Mucosa of descending colon (tissue), 3 donors: ENCODE data around the gene COP1. TPM values are rescaled to one million over a fixed set of nuclear protein-coding genes. Genes with fewer than 3 reads are reported as not detected.

Experiments
- ATAC-seq: fragments of 200-7000 bp; cut with Tn5 transposase; one replicate; pipeline ENCODE4 v1.9.1; 2020; ENCODE audit warnings: mild to moderate bottlenecking, moderate library complexity
- DNase-seq, 3 donors: peaks; one replicate each; pipeline ENCODE4 v3.0.0-alpha.2; 2020
- H3K36me3 ChIP-seq: fragments of 200-600 bp; one replicate; pipeline ENCODE4 v1.8.0; 2021; ENCODE audit warnings: low read depth, mild to moderate bottlenecking
- H3K4me1 ChIP-seq: fragments of 200-600 bp; one replicate; pipeline ENCODE4 v1.8.0; 2021; ENCODE audit warnings: low read depth, mild to moderate bottlenecking
- H3K4me3 ChIP-seq: fragments of 200-600 bp; one replicate; pipeline ENCODE4 v1.8.0; 2021; ENCODE audit warnings: mild to moderate bottlenecking
- H3K9me3 ChIP-seq: fragments of 200-600 bp; one replicate; pipeline ENCODE4 v1.8.0; 2021; ENCODE audit warnings: mild to moderate bottlenecking
- CTCF ChIP-seq: fragments of 200-600 bp; IDR thresholded peaks from one replicate; pipeline ENCODE4 v1.8.0; 2022; ENCODE audit warnings: antibody characterized with exemption, mild to moderate bottlenecking
- intact Hi-C, 2 donors: fragments of 100-400 bp; cut with DNase I in 1 of 2; cut with micrococcal nuclease in 1 of 2; formaldehyde crosslinking; loops; one replicate each; pipeline versions ENCODE4 v1.11.0 to v1.11.1; 2022; cut with DNase I, micrococcal nuclease
- total RNA-seq, 3 donors: library from RNA; stranded (reverse); fragmentation: NEBNext Ultra II Directional in 2 of 3; extraction: Animal tissue kit (Norgen Biotek cat#: 25700) in 2 of 3; gene quantifications; one replicate each; pipeline versions ENCODE4 v1.2.1 to v1.2.4, GENCODE V29; 2021 to 2023
- donor health status: DM: no; HTN: no; CAD: no; lungs with moderate emphysema.
- donor health status: DM: no; HTN: no; CAD: no.
- donor health status: DM: no; HTN: yes; CAD: no.

Gene COP1
- total RNA-seq, 3 donors from 2014 or later, result 51.5 to 51.9 (median 51.9) TPM

GRCh38 chr1:176165573-176165972, 41.5 kb downstream of the COP1 start:
- ATAC-seq (no peak), DNase-seq (no peak)
- Histone ChIP-seq H3K36me3 (no peaks in the 10 kb centered on the region), H3K9me3 (no peaks in the 10 kb centered on the region), H3K4me1 (no peaks in the 10 kb centered on the region), H3K4me3 (no peak overlapping the region)
- no peak for TF ChIP-seq CTCF
- intact Hi-C loops, result no loop called here

GRCh38 chr1:176164014-176164678, 42.9 kb downstream of the COP1 start:
- DNase-seq, result no peak
- no peaks in the 10 kb centered on the region for H3K9me3 ChIP-seq
- H3K4me3 ChIP-seq, result no peak overlapping the region
- H3K36me3 ChIP-seq, result no peaks in the 10 kb centered on the region
- no peak for TF ChIP-seq CTCF
- no peak for ATAC-seq
- intact Hi-C loops, result no loop called here
- no peaks in the 10 kb centered on the region for H3K4me1 ChIP-seq

GRCh38 chr1:176159993-176160392, 47.1 kb downstream of the COP1 start:
- Histone ChIP-seq H3K4me1 (no peaks in the 10 kb centered on the region), H3K4me3 (no peak overlapping the region), H3K36me3 (no peaks in the 10 kb centered on the region), H3K9me3 (peaks cover 16% of the 10 kb centered on the region)
- no peak for TF ChIP-seq CTCF
- DNase-seq (no peak), ATAC-seq (no peak)
- intact Hi-C loops, result no loop called here

GRCh38 chr1:176157995-176158394, 49.1 kb downstream of the COP1 start:
- no peak for TF ChIP-seq CTCF
- Histone ChIP-seq H3K4me1 (no peaks in the 10 kb centered on the region), H3K36me3 (no peaks in the 10 kb centered on the region), H3K9me3 (peaks cover 16% of the 10 kb centered on the region), H3K4me3 (no peak overlapping the region)
- ATAC-seq (no peak), DNase-seq (no peak)
- intact Hi-C loops, result no loop called here

- Histone ChIP-seq H3K4me1 (no peaks in the 10 kb centered on the region), H3K9me3 (no peaks in the 10 kb centered on the region), H3K4me3 (no peak overlapping the region), H3K36me3 (no peaks in the 10 kb centered on the region)
- TF ChIP-seq CTCF, result no peak
- peak; percentile 85 for ATAC-seq
- DNase-seq, result peak in 1 of 3 donors; percentile 18
- intact Hi-C loops, result no loop called here
These were observed 56.9 kb downstream of the COP1 start for GRCh38 chr1:176149939-176150807.
